GM12874 (cell line): ENCODE data around the gene PRDX2.

Source experiments
- TF ChIP-seq, protein P1 (sequence below): IDR thresholded peaks from 2 replicates; pipeline ENCODE4 v1.5.1; 2011; ENCODE audit warnings: low read depth, mild to moderate bottlenecking, control low read depth, low read length, moderate library complexity; ENCODE audit not compliant: insufficient read depth

The PRDX2 gene

DNA sequence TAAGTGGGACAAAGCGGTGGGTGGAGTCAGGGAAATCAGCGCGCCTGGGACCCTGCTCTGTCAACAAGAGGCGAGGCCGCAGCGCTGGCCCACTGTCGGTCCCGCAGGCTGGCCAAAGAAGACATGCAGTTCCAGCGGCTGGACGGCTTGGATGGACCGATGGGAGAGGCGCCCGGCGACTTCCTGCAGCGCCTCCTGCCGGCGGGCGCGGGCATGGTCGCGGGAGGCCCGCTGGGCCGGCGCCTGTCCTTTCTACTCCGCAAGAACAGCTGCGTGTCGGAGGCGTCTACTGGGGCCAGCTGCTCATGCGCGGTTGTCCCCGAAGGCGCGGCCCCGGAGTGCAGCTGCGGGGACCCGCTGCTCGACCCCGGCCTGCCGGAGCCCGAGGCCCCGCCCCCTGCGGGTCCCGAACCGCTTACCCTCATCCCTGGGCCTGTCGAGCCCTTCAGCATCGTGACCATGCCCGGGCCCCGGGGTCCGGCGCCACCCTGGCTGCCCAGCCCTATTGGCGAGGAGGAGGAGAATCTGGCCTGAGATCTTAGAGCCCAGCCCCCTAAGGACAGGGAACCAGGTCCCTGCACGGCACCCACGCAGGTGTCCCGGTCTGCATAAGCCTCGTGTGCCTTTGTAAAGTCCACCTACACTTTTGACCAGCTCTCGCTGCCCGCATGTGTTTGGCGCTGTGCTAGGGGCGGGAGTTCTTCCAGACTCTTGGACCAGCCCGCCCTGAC is 43.9 kb downstream of the PRDX2 start:
- TF ChIP-seq, protein P1, sequence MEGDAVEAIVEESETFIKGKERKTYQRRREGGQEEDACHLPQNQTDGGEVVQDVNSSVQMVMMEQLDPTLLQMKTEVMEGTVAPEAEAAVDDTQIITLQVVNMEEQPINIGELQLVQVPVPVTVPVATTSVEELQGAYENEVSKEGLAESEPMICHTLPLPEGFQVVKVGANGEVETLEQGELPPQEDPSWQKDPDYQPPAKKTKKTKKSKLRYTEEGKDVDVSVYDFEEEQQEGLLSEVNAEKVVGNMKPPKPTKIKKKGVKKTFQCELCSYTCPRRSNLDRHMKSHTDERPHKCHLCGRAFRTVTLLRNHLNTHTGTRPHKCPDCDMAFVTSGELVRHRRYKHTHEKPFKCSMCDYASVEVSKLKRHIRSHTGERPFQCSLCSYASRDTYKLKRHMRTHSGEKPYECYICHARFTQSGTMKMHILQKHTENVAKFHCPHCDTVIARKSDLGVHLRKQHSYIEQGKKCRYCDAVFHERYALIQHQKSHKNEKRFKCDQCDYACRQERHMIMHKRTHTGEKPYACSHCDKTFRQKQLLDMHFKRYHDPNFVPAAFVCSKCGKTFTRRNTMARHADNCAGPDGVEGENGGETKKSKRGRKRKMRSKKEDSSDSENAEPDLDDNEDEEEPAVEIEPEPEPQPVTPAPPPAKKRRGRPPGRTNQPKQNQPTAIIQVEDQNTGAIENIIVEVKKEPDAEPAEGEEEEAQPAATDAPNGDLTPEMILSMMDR, result peak; percentile 99

DNA sequence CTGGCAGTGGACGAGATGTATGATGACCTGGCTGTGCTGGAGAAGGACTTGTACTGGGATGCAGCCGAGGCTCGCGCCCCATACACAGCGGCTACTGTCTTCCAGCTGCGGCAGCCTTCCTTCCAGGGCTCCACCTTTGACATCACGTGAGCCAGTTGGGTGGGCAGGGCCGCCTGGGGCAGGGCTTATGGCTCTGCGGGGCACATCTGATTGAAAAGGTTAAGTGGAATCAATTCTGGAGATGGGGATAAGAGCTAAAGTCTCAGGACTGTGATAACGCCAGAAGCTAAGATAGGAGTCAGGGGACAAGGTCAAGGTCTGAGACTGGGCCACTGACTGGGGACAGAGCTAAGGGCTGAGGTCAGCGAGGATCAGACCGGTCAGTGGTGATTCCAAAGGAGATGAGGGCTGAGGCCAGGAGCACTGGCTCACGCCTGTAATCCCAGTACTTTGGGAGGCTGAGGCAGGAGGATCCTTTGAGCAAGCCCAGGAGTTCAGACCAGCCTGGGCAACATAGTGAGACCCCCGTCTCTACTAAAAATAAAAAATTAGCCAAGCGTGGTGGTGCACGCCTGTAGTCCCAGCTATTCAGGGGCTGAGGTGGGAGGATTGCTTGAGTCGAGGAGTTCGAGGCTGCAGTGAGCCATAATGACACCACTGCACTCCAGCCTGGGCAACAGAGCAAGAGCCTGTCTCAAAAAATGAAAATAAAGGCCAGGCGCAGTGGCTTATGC is 45.3 kb downstream of the PRDX2 start:
- TF ChIP-seq, protein P1, result no peak

- TF ChIP-seq, protein P1, result no peak
Measured at GRCh38 chr19:12754465-12755196, 47.0 kb downstream of the PRDX2 start.

GRCh38 chr19:12752056-12752781 is 49.4 kb downstream of the PRDX2 start:
- TF ChIP-seq, protein P1, result no peak

DNA sequence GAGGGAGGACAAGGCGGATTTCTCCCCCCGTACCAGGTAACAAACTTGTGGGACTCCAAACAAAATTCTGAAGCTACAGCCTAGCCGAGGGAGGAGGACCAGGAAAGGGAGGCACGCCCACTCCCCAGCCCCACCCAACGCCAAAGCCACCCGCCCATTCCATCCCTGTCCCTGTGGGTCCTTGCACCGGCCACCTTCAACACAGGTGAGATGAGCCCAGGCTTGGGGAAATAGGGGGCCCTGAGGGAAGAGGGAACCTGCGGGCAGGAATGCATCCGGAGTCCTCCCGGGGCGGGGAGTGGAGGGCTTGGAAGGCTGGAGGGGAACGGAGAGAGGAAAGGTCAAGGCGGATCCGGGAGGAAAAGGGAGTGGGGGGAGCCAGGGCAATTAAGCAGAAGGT is 50.0 kb downstream of the PRDX2 start, which contains the start of gene BEST2:
Gene BEST2 (plus strand): TSS at position 157 of the 400 bp plus-strand sequence. CDS start 802 bp downstream, outside the sequence.
- TF ChIP-seq, protein P1, result no peak

- TF ChIP-seq, protein P1, result no peak
Measured at GRCh38 chr19:12750851-12751250, 50.7 kb downstream of the PRDX2 start.
